GM06990 (cell line): ENCODE measurements around the gene SRPK2.
A peak's percentile ranks its signal among the peaks of the same experiment; 100 is the strongest.

Experiments
- DNase-seq: peaks from one replicate; pipeline ENCODE4 v3.0.0-alpha.2; 2011; ENCODE audit not compliant: insufficient read length; ENCODE audit errors: extremely low read depth
- H3K27me3 ChIP-seq: replicated peaks from 2 replicates; pipeline ENCODE4 v1.6.0; 2011; ENCODE audit warnings: low read length; ENCODE audit not compliant: control insufficient read depth, insufficient read depth
- H3K36me3 ChIP-seq: 2 replicates; pipeline ENCODE4 v1.5.1; 2011; ENCODE audit warnings: low read length; ENCODE audit not compliant: control insufficient read depth, insufficient read depth
- H3K4me3 ChIP-seq: replicated peaks from 2 replicates; pipeline ENCODE4 v1.5.1; 2011; ENCODE audit warnings: low read depth, mild to moderate bottlenecking, control low read depth, low read length
- TF ChIP-seq, protein P1 (sequence below): IDR thresholded peaks from 2 replicates; pipeline ENCODE4 v1.5.1; 2011; ENCODE audit warnings: low read length, control low read depth, mild to moderate bottlenecking, inconsistent platforms; ENCODE audit not compliant: insufficient read depth, poor library complexity, severe bottlenecking

SRPK2 gene

GRCh38 chr7:105387508-105388355 is 989 bp downstream of the SRPK2 start:
- peak; percentile 60 for DNase-seq
- Histone ChIP-seq H3K4me3 (peak overlapping the region; percentile 86), H3K36me3 (no peaks in the 10 kb centered on the region), H3K27me3 (no peaks in the 10 kb centered on the region)
- TF ChIP-seq, protein P1, sequence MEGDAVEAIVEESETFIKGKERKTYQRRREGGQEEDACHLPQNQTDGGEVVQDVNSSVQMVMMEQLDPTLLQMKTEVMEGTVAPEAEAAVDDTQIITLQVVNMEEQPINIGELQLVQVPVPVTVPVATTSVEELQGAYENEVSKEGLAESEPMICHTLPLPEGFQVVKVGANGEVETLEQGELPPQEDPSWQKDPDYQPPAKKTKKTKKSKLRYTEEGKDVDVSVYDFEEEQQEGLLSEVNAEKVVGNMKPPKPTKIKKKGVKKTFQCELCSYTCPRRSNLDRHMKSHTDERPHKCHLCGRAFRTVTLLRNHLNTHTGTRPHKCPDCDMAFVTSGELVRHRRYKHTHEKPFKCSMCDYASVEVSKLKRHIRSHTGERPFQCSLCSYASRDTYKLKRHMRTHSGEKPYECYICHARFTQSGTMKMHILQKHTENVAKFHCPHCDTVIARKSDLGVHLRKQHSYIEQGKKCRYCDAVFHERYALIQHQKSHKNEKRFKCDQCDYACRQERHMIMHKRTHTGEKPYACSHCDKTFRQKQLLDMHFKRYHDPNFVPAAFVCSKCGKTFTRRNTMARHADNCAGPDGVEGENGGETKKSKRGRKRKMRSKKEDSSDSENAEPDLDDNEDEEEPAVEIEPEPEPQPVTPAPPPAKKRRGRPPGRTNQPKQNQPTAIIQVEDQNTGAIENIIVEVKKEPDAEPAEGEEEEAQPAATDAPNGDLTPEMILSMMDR, result no peak

GRCh38 chr7:105377903-105378302 is 10.8 kb downstream of the SRPK2 start:
- TF ChIP-seq, protein P1, result no peak

GRCh38 chr7:105376908-105377533 is 11.7 kb downstream of the SRPK2 start:
- no peak overlapping the region for H3K4me3 ChIP-seq
- H3K27me3 ChIP-seq, result no peaks in the 10 kb centered on the region
- TF ChIP-seq, protein P1, result no peak
- no peak for DNase-seq
- H3K36me3 ChIP-seq, result no peaks in the 10 kb centered on the region

More at GRCh38 chr7:105377903-105378302, 10.8 kb downstream of the SRPK2 start:
- H3K36me3 ChIP-seq, result no peaks in the 10 kb centered on the region
- H3K4me3 ChIP-seq, result no peak overlapping the region
- H3K27me3 ChIP-seq, result no peaks in the 10 kb centered on the region
- no peak for DNase-seq

- Histone ChIP-seq H3K4me3 (no peak overlapping the region), H3K27me3 (no peaks in the 10 kb centered on the region), H3K36me3 (no peaks in the 10 kb centered on the region)
- DNase-seq, result no peak
- TF ChIP-seq, protein P1, result no peak
Measured at GRCh38 chr7:105369944-105370343, 18.8 kb downstream of the SRPK2 start.

- no peak for DNase-seq
- Histone ChIP-seq H3K4me3 (no peak overlapping the region), H3K27me3 (no peaks in the 10 kb centered on the region), H3K36me3 (no peaks in the 10 kb centered on the region)
- TF ChIP-seq, protein P1, result no peak
Measured at GRCh38 chr7:105367458-105367857, 21.3 kb downstream of the SRPK2 start.
